Skin epidermis (tissue), 12 donors: ENCODE measurements around the gene RELN.

Source experiments
- H3K27ac ChIP-seq, 21 experiments: fragments of 200-600 bp; sonication (generic) in 11 of 21; one replicate each; pipeline ENCODE4 v1.5.0; 2020; ENCODE audit warnings: mild to moderate bottlenecking in 3 of 21, inconsistent platforms in 2 of 21, moderate library complexity in 2 of 21
- H3K4me3 ChIP-seq, 7 experiments: fragments of 200-600 bp; sonication (generic) in 2 of 7; one replicate each; pipeline ENCODE4 v1.5.0; 2020; ENCODE audit warnings: inconsistent platforms in 2 of 7, mild to moderate bottlenecking in 2 of 7, moderate library complexity in 1 of 7

Gene RELN

GRCh38 chr7:103474956-103475355, 514.5 kb downstream of the RELN start:
- H3K4me3 ChIP-seq: no peak overlapping the region
- H3K27ac ChIP-seq: no peak overlapping the region

- Histone ChIP-seq H3K27ac (no peak overlapping the region), H3K4me3 (no peak overlapping the region)
Measured at GRCh38 chr7:103469095-103469948, 520.1 kb downstream of the RELN start.

GRCh38 chr7:103466814-103467213, 522.6 kb downstream of the RELN start:
- H3K4me3 ChIP-seq: no peak overlapping the region
- H3K27ac ChIP-seq: no peak overlapping the region

GRCh38 chr7:103462358-103462757, 527.1 kb downstream of the RELN start:
- Histone ChIP-seq H3K4me3 (no peak overlapping the region), H3K27ac (no peak overlapping the region)

GRCh38 chr7:103447073-103447960, 542.1 kb downstream of the RELN start:
- Histone ChIP-seq H3K4me3 (no peak overlapping the region), H3K27ac (no peak overlapping the region)

- peak within 1 kb of the TSS in 5 of 7 experiments; percentile 12 to 44 (median 24) for H3K4me3 ChIP-seq
- no peak within 1 kb of the TSS for H3K27ac ChIP-seq
Measured at GRCh38 chr7:103446049-103446520, 543.4 kb downstream of the RELN start, which contains the start of gene SLC26A5. SLC26A5 (minus strand) TSS chr7:103446207; CDS start chr7:103421514, 24,693 bp downstream.

- H3K4me3 ChIP-seq: peak overlapping the region in 5 of 7 experiments; percentile 12 to 44 (median 24)
- H3K27ac ChIP-seq: no peak overlapping the region
Measured at GRCh38 chr7:103445228-103446048, 544.0 kb downstream of the RELN start.

- Histone ChIP-seq H3K27ac (no peak overlapping the region), H3K4me3 (no peak overlapping the region)
Measured at GRCh38 chr7:103439661-103440060, 549.8 kb downstream of the RELN start.

GRCh38 chr7:103437623-103438022, 551.8 kb downstream of the RELN start:
- H3K27ac ChIP-seq: no peak overlapping the region
- no peak overlapping the region for H3K4me3 ChIP-seq

- Histone ChIP-seq H3K4me3 (no peak overlapping the region), H3K27ac (no peak overlapping the region)
Measured at GRCh38 chr7:103432712-103433111, 556.7 kb downstream of the RELN start.

DNA sequence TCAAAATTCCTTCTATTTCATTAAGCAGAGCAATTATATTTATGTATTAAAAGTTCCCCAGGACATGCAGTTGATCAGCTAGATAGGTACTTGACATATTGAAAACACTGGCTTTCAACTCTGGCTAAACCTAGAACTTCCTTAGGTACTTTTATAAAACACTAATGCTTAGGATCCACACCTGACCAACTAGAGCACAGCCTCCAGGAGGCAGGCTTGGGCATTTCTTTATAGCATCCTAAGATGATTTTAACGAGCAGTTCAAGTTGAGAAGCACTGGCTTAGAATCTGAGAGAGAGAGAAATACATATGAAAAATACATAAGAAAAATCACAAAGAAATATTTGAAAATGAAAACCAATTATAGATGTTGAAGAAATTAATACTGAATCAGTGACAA, 564.3 kb downstream of the RELN start:
- no peak overlapping the region for H3K4me3 ChIP-seq
- no peak overlapping the region for H3K27ac ChIP-seq

- H3K27ac ChIP-seq: no peak overlapping the region
- no peak overlapping the region for H3K4me3 ChIP-seq
Measured at GRCh38 chr7:103423467-103424179, 565.8 kb downstream of the RELN start.
